H9 (cell line): ENCODE data around the gene XRCC3. TPM values are rescaled to one million over a fixed set of nuclear protein-coding genes. Genes with fewer than 3 reads are reported as not detected.

ENCODE experiments used
- DNase-seq: peaks from one replicate; pipeline ENCODE4 v3.0.0-alpha.2; 2017
- H2AFZ ChIP-seq: one replicate; pipeline ENCODE4 v1.6.1; 2013; ENCODE audit warnings: mild to moderate bottlenecking, low read length, control low read depth, moderate library complexity
- H2AK5ac ChIP-seq: 2 replicates; pipeline ENCODE4 v1.6.1; 2013; ENCODE audit warnings: low read length, control low read depth, mixed read lengths; ENCODE audit not compliant: insufficient read length
- H2BK120ac ChIP-seq: one replicate; pipeline ENCODE4 v1.6.1; 2013; ENCODE audit warnings: low read depth, mild to moderate bottlenecking, low read length, control low read depth, inconsistent platforms; ENCODE audit not compliant: poor library complexity, severe bottlenecking
- H2BK12ac ChIP-seq: 2 replicates; pipeline ENCODE4 v1.6.1; 2013; ENCODE audit warnings: low read length, control low read depth, mixed read lengths, low read depth; ENCODE audit not compliant: insufficient read length
- H2BK15ac ChIP-seq: 2 replicates; pipeline ENCODE4 v1.6.1; 2013; ENCODE audit warnings: low read depth, low read length, control low read depth
- H2BK20ac ChIP-seq: one replicate; pipeline ENCODE4 v1.6.1; 2013; ENCODE audit warnings: low read depth, mild to moderate bottlenecking, low read length, control low read depth, inconsistent platforms; ENCODE audit not compliant: poor library complexity, severe bottlenecking
- H2BK5ac ChIP-seq: 2 replicates; pipeline ENCODE4 v1.6.1; 2013; ENCODE audit warnings: low read length, control low read depth, mixed read lengths; ENCODE audit not compliant: insufficient read length
- H3K14ac ChIP-seq: 2 replicates; pipeline ENCODE4 v1.6.1; 2013; ENCODE audit warnings: low read length, control low read depth; ENCODE audit not compliant: insufficient read depth
- H3K18ac ChIP-seq: 2 replicates; pipeline ENCODE4 v1.6.1; 2013; ENCODE audit warnings: low read depth, mild to moderate bottlenecking, mixed read lengths, low read length, control low read depth; ENCODE audit not compliant: insufficient read length
- H3K23ac ChIP-seq: 2 replicates; pipeline ENCODE4 v1.6.1; 2013; ENCODE audit warnings: low read length, control low read depth, mixed read lengths, low read depth; ENCODE audit not compliant: insufficient read length
- H3K23me2 ChIP-seq: 2 replicates; pipeline ENCODE4 v1.6.1; 2013; ENCODE audit warnings: low read depth, mild to moderate bottlenecking, mixed read lengths, low read length, control low read depth; ENCODE audit not compliant: insufficient read length, poor library complexity, severe bottlenecking
- H3K27ac ChIP-seq: 2 replicates; pipeline ENCODE4 v1.5.1; 2013; ENCODE audit warnings: low read length, control low read depth, mixed read lengths, low read depth; ENCODE audit not compliant: insufficient read length
- H3K27me3 ChIP-seq: 2 replicates; pipeline ENCODE4 v1.6.1; 2013; ENCODE audit warnings: low read length, control low read depth, inconsistent platforms; ENCODE audit not compliant: insufficient read depth
- H3K4ac ChIP-seq: 2 replicates; pipeline ENCODE4 v1.6.1; 2013; ENCODE audit warnings: low read depth, mild to moderate bottlenecking, control low read depth, inconsistent platforms, low read length, moderate library complexity
- H3K4me1 ChIP-seq: 2 replicates; pipeline ENCODE4 v1.6.1; 2013; ENCODE audit warnings: low read length, control low read depth, inconsistent platforms; ENCODE audit not compliant: insufficient read depth
- H3K4me2 ChIP-seq: 2 replicates; pipeline ENCODE4 v1.6.1; 2013; ENCODE audit warnings: low read length, control low read depth, mixed read lengths; ENCODE audit not compliant: insufficient read length, insufficient read depth
- H3K56ac ChIP-seq: 2 replicates; pipeline ENCODE4 v1.6.1; 2013; ENCODE audit warnings: low read depth, mild to moderate bottlenecking, mixed read lengths, low read length, control low read depth; ENCODE audit not compliant: insufficient read length
- H3K79me1 ChIP-seq: 2 replicates; pipeline ENCODE4 v1.6.1; 2013; ENCODE audit warnings: low read depth, mild to moderate bottlenecking, moderate library complexity, low read length, control low read depth, inconsistent platforms; ENCODE audit not compliant: insufficient read depth, poor library complexity, severe bottlenecking
- H3K79me2 ChIP-seq: 2 replicates; pipeline ENCODE4 v1.6.1; 2013; ENCODE audit warnings: low read length, control low read depth, inconsistent platforms; ENCODE audit not compliant: insufficient read depth
- H3K9ac ChIP-seq: 2 replicates; pipeline ENCODE4 v1.6.1; 2013; ENCODE audit warnings: low read length, control low read depth, mixed read lengths; ENCODE audit not compliant: insufficient read length; ENCODE audit errors: extremely low read depth
- H3K9me3 ChIP-seq: one replicate; pipeline ENCODE4 v1.6.1; 2013; ENCODE audit warnings: low read depth, low read length, inconsistent platforms; ENCODE audit not compliant: control insufficient read depth
- H3T11ph ChIP-seq: one replicate; pipeline ENCODE4 v1.6.1; 2013; ENCODE audit warnings: mild to moderate bottlenecking, low read length, control low read depth, inconsistent platforms
- H4K20me1 ChIP-seq: one replicate; pipeline ENCODE4 v1.6.1; 2013; ENCODE audit not compliant: control insufficient read depth, insufficient read length, insufficient read depth
- H4K5ac ChIP-seq: 2 replicates; pipeline ENCODE4 v1.6.1; 2013; ENCODE audit warnings: low read depth, mild to moderate bottlenecking, mixed read lengths, low read length, control low read depth; ENCODE audit not compliant: insufficient read length
- H4K8ac ChIP-seq: replicated peaks from 2 replicates; pipeline ENCODE4 v1.6.1; 2013; ENCODE audit warnings: low read length, control low read depth, mixed read lengths, low read depth; ENCODE audit not compliant: insufficient read length
- H4K91ac ChIP-seq: 2 replicates; pipeline ENCODE4 v1.6.1; 2013; ENCODE audit warnings: low read depth, mild to moderate bottlenecking, moderate library complexity, mixed read lengths, low read length, control low read depth; ENCODE audit not compliant: insufficient read length
- H3K27ac Mint-ChIP-seq, 3 experiments: 2 replicates in 2 of 3; 3 replicates in 1 of 3; pipeline ENCODE4 v1.8.0; 2020 to 2021; ENCODE audit warnings: mixed read lengths in 3 of 3, mild to moderate bottlenecking in 1 of 3, moderate library complexity in 1 of 3
- H3K27me3 Mint-ChIP-seq: 2 replicates; pipeline ENCODE4 v1.8.0; 2021; ENCODE audit warnings: low read depth, mild to moderate bottlenecking, moderate library complexity, mixed read lengths
- H3K36me3 Mint-ChIP-seq, 3 experiments: 2 replicates in 2 of 3; 3 replicates in 1 of 3; pipeline ENCODE4 v1.8.0; 2020 to 2021; ENCODE audit warnings: low read depth in 3 of 3, mixed read lengths in 3 of 3; ENCODE audit not compliant: insufficient read depth in 1 of 3
- H3K4me1 Mint-ChIP-seq, 2 experiments: 2 replicates each; pipeline ENCODE4 v1.8.0; 2020; ENCODE audit warnings: mixed read lengths in 2 of 2
- H3K4me3 Mint-ChIP-seq, 2 experiments: 2 replicates in 1 of 2; 3 replicates in 1 of 2; pipeline ENCODE4 v1.8.0; 2020 to 2021; ENCODE audit warnings: mild to moderate bottlenecking in 2 of 2, mixed read lengths in 2 of 2, moderate library complexity in 1 of 2
- H3K9me3 Mint-ChIP-seq, 2 experiments: 2 replicates in 1 of 2; 3 replicates in 1 of 2; pipeline ENCODE4 v1.8.0; 2020; ENCODE audit warnings: mild to moderate bottlenecking in 2 of 2, mixed read lengths in 2 of 2, moderate library complexity in 1 of 2
- CTCF ChIP-seq: fragments of 200-600 bp; sonication (generic); conservative IDR thresholded peaks from 3 replicates; pipeline ENCODE4 v1.8.0; 2021; ENCODE audit warnings: antibody characterized with exemption, mild to moderate bottlenecking
- WGBS: extraction: QIAGEN DNeasy Blood & Tissue Kit; methylation state at CpG from one replicate; pipeline ENCODE4 v1.1.7; 2013; ENCODE audit warnings: missing lambda C conversion rate, low lambda C conversion rate, mixed read lengths; ENCODE audit not compliant: insufficient read length; ENCODE audit errors: extremely low coverage; 5-methylcytosine and 5-hydroxymethylcytosine counted together
- total RNA-seq: library from RNA; stranded (reverse); gene quantifications from 2 replicates; pipeline ENCODE4 v1.2.1, GENCODE V29; 2021

XRCC3 gene
- total RNA-seq, 1 experiment from 2014 or later: 45.3 TPM

GRCh38 chr14:103686831-103687485 lies 28.3 kb downstream of the XRCC3 start:
- no peak overlapping the region for H3K14ac ChIP-seq
- H4K91ac ChIP-seq: no peak overlapping the region
- H3K9me3 ChIP-seq: no peaks in the 10 kb centered on the region
- 0 out of 2 replicates have a peak, but pooled peaks cover 2% of the 10 kb centered on the region for H3K79me2 ChIP-seq
- no peak overlapping the region for H3T11ph ChIP-seq
- no peak overlapping the region for H2AK5ac ChIP-seq
- no peak overlapping the region for H3K18ac ChIP-seq
- no peak overlapping the region for H2BK120ac ChIP-seq
- Mint-ChIP-seq H3K27ac (peak overlapping the region in 2 of 3 experiments; percentile 75 to 80; a peak in 3 of 7 replicates), H3K9me3 (no peaks in the 10 kb centered on the region), H3K4me1 (no peaks in the 10 kb centered on the region; a peak in 2 of 4 replicates), H3K27me3 (no peaks in the 10 kb centered on the region), H3K36me3 (peaks cover 2 to 66% (median 50%) of the 10 kb centered on the region in 3 experiments; a peak in 6 of 7 replicates), H3K4me3 (no peak overlapping the region)
- H3K9ac ChIP-seq: no peak overlapping the region
- H3K4me2 ChIP-seq: no peak overlapping the region
- no peak for DNase-seq
- H2AFZ ChIP-seq: no peak overlapping the region
- no peak overlapping the region for H2BK12ac ChIP-seq
- no peaks in the 10 kb centered on the region for H3K23me2 ChIP-seq
- H3K4me1 ChIP-seq: no peaks in the 10 kb centered on the region
- H3K4ac ChIP-seq: no peak overlapping the region
- no peak overlapping the region for H2BK20ac ChIP-seq
- no peak overlapping the region for H3K23ac ChIP-seq
- no peak overlapping the region for H4K5ac ChIP-seq
- no CpG with 5 or more reads among the region's 19 CpGs for WGBS
- H3K56ac ChIP-seq: no peak overlapping the region
- no peaks in the 10 kb centered on the region for H4K20me1 ChIP-seq
- H4K8ac ChIP-seq: no peak overlapping the region
- no peaks in the 10 kb centered on the region for H3K79me1 ChIP-seq
- H3K27ac ChIP-seq: no peak overlapping the region
- TF ChIP-seq CTCF: no peak
- no peak overlapping the region for H2BK5ac ChIP-seq
- H3K27me3 ChIP-seq: no peaks in the 10 kb centered on the region
- H2BK15ac ChIP-seq: no peak overlapping the region
